22Rv1 (cell line): ENCODE results near the gene PFKFB4.

Experiments used
- ZFX ChIP-seq: fragments of 450-650 bp; IDR thresholded peaks from 2 replicates; pipeline ENCODE4 v1.6.1; 2017; ENCODE audit warnings: antibody characterized with exemption, borderline replicate concordance
- TF ChIP-seq, protein P1 (sequence below): fragments of 450-650 bp; IDR thresholded peaks from 2 replicates; pipeline ENCODE4 v1.5.1; 2017; ENCODE audit warnings: mild to moderate bottlenecking

- TF ChIP-seq, protein P1, sequence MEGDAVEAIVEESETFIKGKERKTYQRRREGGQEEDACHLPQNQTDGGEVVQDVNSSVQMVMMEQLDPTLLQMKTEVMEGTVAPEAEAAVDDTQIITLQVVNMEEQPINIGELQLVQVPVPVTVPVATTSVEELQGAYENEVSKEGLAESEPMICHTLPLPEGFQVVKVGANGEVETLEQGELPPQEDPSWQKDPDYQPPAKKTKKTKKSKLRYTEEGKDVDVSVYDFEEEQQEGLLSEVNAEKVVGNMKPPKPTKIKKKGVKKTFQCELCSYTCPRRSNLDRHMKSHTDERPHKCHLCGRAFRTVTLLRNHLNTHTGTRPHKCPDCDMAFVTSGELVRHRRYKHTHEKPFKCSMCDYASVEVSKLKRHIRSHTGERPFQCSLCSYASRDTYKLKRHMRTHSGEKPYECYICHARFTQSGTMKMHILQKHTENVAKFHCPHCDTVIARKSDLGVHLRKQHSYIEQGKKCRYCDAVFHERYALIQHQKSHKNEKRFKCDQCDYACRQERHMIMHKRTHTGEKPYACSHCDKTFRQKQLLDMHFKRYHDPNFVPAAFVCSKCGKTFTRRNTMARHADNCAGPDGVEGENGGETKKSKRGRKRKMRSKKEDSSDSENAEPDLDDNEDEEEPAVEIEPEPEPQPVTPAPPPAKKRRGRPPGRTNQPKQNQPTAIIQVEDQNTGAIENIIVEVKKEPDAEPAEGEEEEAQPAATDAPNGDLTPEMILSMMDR = no peak
- TF ChIP-seq ZFX = no peak
Observed at GRCh38 chr3:48561045-48561736, 4.6 kb upstream of the PFKFB4 start.
